CD4-positive, alpha-beta T cell treated with Interleukin-6 for 4 hours (primary cell): ENCODE data around the gene LPIN3.
A peak's percentile ranks its signal among the peaks of the same experiment; 100 is the strongest.
"Not testable (repeated sequence)": the region's sequence is repeated elsewhere in the genome, so short reads cannot be mapped to it uniquely, and the experiment has no call there.

Experiments
- DNase-seq: peaks from one replicate; pipeline ENCODE4 v3.0.0-alpha.2; 2020; ENCODE audit warnings: mixed read lengths

LPIN3 gene

GRCh38 chr20:41340327-41341055 lies at the start of gene LPIN3:
Gene LPIN3, plus strand, starts transcription at chr20:41340821. Its CDS starts 4,983 bp downstream, at chr20:41345804.
- peak; percentile 66 for DNase-seq

- no peak for DNase-seq
Measured at GRCh38 chr20:41293269-41294037, 47.2 kb upstream of the LPIN3 start.

- no peak for DNase-seq
Measured at GRCh38 chr20:41299899-41300298, 40.7 kb upstream of the LPIN3 start.

GRCh38 chr20:41300383-41300782 lies 40.2 kb upstream of the LPIN3 start:
- DNase-seq, result no peak

GRCh38 chr20:41300886-41301285 lies 39.7 kb upstream of the LPIN3 start:
- no peak for DNase-seq

- no peak for DNase-seq
Measured at GRCh38 chr20:41304002-41304401, 36.6 kb upstream of the LPIN3 start.

GRCh38 chr20:41304424-41305079 lies 36.1 kb upstream of the LPIN3 start:
- DNase-seq, result no peak

- DNase-seq, result no peak
Measured at GRCh38 chr20:41306061-41306727, 34.4 kb upstream of the LPIN3 start.

GRCh38 chr20:41307021-41307420 lies 33.6 kb upstream of the LPIN3 start:
- no peak for DNase-seq

- DNase-seq, result no peak
Measured at GRCh38 chr20:41308290-41308711, 32.3 kb upstream of the LPIN3 start.

- no peak for DNase-seq
Measured at GRCh38 chr20:41308726-41309413, 31.8 kb upstream of the LPIN3 start.

- DNase-seq, result no peak
Measured at GRCh38 chr20:41309817-41310216, 30.8 kb upstream of the LPIN3 start.

GRCh38 chr20:41312009-41312408 lies 28.6 kb upstream of the LPIN3 start:
- not testable (repeated sequence) for DNase-seq

GRCh38 chr20:41314386-41314785 lies 26.2 kb upstream of the LPIN3 start:
- DNase-seq, result no peak

GRCh38 chr20:41316051-41316450 lies 24.6 kb upstream of the LPIN3 start:
- no peak for DNase-seq

- DNase-seq, result peak; percentile 84
Measured at GRCh38 chr20:41316602-41317545, 23.7 kb upstream of the LPIN3 start.

GRCh38 chr20:41317546-41318270 lies 22.9 kb upstream of the LPIN3 start, which contains the start of gene ZHX3:
Gene ZHX3, minus strand, starts transcription at chr20:41317731. Its CDS starts 112,815 bp downstream, at chr20:41204916.
- DNase-seq, result peak; percentile 99

GRCh38 chr20:41318271-41318649 lies 22.4 kb upstream of the LPIN3 start:
- no peak for DNase-seq

- DNase-seq, result no peak
Measured at GRCh38 chr20:41320441-41320840, 20.2 kb upstream of the LPIN3 start.

- DNase-seq, result no peak
Measured at GRCh38 chr20:41320976-41321375, 19.6 kb upstream of the LPIN3 start.
